GM19438 (cell line): Measurements from ENCODE around the gene ZAR1L.

ENCODE experiments used
- ATAC-seq: cut with Tn5 transposase; IDR thresholded peaks from one replicate; pipeline ENCODE4 v1.9.1; 2021; ENCODE audit warnings: low read depth; ENCODE audit not compliant: unreplicated experiment

ZAR1L gene

DNA sequence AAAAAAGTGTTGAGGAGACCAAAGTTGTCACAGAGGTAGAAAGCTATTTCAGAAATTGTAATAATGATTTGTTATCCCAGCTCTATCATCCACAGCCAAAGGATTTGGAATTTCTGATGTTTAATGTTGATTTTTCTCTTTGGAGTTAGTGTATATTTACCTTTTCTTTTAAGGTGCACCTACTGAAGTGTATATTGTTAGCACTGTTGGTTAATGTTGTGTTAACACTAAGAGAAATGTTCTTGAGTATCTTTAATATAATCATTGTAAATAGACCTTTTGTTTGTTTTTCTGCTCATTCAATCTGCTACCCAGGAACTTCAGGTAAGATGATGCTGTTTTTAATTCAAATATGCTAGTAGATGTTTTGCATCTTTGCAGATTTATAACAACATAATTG is 57.5 kb downstream of the ZAR1L start:
- no peak for ATAC-seq

DNA sequence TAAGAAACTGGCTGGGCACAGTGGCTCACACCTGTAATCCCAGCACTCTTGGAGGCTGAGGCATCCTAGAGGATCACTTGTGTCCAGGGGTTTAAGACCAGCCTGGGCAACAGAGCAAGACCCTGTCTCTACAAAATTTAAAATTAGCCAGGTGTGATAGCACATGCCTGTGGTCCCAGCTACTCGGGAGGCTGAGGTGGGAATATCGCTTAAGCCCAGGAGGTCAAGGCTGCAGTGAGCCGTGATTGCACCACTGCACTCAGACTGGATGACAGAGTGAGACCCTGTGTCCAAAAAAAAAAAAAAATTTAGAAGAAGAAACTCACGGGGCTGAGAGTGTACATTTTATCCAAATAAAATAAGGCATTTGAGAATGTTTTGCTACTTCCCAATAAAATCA is 58.9 kb downstream of the ZAR1L start:
- ATAC-seq = no peak

DNA sequence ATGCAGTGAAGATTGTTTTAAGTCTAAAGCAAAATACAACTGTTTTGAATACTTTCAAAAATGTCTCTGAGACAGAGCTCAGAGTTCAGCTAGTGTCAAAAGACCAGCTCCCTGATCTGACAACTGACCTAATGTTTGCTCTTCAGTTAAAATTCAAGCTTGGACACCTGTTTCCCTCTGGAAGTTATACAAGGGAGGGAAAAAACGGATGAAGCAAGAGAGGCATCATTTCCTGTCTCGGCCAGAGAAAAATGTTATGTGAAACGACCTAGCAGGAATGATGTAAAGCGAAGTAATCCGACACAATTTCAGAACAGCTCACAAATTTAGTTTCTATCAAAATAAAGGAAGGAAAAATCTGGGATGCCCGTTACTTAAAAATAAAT is 59.4 kb downstream of the ZAR1L start:
- ATAC-seq = no peak

DNA sequence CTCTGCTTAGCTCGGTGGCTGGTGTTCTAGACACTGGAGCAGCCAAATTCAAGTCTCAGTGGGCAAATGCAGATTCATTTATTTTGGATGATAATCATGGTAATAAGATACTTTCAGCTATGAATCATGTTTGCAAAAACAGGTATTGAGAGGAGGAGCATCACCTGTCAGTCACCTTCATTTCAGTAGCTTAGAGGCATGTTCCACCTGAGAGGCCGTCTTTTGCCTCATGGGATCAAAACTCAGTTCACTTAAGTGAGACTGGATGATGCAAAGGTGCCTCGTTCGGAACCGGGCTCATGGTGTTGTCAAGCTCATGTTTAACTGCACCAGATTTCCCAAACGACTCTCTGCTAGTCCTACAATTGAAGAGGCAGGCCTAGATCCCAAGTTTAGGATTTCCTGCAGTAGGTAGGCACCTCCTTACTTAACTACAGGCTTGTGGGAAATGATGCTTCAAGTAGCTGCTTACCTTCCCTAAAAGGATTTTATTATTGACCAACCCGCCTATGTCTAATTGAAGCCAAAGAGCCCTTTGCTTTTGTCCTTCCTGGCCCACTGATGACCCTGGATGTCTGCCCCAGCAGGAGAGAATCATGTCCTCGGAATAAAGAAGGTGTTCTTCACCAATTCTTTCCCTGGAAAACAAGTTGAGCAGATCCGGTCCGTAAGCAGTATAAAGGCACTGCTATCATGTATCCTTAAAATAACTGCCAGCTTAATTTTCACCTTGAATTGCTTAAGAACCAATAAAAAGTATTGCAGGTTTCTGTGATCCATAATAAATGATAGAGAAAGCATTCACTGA is 60.0 kb downstream of the ZAR1L start:
- no peak for ATAC-seq

DNA sequence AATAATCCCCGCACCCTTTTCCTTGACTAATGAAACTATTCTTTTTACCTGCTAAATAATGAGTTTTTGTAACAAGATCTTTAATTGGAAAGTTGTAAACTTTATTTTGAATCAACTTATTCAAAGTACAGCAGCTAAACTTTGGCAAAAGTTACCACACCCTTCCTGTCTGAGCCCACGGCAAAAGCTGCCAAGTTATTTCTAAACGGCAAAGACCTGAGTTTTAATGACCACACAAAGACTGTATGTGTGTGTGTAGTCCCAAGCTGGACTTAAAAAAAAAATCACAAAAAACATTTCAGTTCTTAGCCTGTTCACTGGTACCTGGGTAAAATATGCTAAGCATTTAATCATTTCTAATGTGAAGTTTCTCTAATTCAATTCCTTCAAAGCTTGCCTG is 60.7 kb downstream of the ZAR1L start:
- ATAC-seq = no peak

DNA sequence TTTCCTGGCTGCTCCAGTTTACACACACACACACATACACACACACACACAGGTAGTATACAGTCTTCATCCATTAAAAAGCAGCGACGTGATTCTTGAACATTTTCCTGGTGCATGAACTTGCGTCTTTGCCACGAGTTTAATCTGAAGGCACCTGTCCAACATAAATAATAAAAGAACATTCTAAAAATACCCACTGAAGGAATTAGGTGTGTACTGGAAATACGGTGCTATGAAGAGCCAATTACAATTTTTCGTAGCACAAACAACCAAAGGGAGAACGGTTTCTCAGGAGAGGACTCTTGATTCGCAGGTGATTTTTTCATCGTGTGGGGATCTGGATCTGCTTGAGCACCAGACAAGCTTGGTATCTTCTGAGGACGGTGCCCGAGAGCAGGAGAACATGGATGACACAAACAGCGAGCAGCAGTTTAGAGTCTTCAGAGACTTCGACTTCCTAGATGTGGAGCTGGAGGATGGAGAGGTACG is 61.2 kb downstream of the ZAR1L start:
- ATAC-seq = no peak
